ENCODE measurements around the gene RNF17.

RNF17 gene

DNA sequence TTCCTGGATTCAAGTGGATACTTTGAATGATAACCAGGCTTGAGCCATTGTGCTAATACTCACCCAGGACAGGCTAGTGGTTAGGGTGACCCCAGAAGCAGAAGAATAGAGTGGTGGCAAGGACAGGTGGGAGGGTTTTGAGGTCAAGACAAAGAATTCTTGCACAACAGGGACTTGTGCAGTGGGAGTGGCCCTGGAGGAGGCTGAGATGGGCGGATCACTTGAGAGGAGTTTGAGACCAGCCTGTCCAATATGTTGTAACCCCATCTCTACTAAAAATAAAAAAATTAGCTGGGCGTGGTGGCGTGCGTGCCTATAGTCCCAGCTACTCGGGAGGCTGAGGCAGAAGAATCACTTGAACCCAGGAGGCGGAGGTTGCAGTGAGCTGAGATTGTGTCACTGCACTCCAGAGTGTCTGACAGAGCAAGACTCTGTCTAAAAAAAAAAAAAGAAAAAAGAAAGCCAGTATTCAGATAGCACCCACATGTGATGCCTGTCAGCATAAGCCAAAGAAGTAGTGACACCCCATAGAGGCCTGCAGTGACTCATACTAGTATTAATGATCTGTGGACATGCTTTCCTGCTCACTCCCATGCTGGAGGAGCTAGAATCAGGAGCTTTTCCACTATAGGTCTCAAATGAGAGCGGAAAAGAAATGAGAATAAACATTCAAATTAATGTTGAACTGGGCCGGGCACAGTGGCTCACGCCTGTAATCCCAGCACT lies 78.7 kb downstream of the RNF17 start:
- in situ Hi-C loops (cut with HindIII; ENCODE audit: low sequenced_read_pairs) = loop anchor here (10.0 kb wide), 1 partner anchor 58 kb away; no protein-coding TSS in a partner anchor

DNA sequence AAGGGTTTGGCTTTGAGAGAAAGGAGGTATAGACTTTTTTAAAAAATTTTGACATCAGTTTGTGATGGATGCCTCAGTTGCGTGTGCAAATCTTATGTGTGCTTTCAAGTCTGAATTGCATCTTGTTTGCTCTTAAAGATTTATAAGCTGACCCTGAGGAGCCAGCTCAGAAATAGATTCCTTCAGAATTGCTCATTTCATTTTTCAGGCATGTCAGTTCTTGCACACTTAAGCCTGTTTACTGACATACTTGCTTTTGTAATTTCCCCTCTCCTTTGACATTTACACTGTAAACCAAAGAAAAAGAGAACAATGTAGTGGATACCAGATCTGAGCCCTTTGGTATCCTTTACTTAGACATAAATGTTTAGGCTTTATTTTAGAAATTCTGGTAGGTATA lies 87.6 kb downstream of the RNF17 start:
- in situ Hi-C loops (cut with HindIII; ENCODE audit: low sequenced_read_pairs) = no loop called here

DNA sequence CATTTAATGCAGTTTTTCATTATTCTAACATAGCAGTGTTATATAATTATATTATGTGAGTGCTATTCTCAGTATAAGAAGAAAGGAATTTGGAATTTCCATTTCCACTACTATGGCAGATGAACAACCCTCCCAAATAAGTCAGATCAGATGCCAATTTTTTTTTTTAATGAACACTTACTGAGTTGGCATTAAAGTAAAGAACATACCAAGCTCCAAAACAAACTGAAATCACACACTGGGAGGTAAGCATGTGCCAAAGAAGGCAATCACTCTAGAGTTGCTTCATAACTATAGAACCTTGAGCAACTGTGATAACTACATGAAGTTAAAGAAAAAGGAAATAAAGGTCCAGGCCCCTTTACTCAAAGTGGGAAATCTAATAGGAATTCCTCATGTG lies 90.3 kb downstream of the RNF17 start:
- in situ Hi-C loops (cut with HindIII; ENCODE audit: low sequenced_read_pairs) = no loop called here

DNA sequence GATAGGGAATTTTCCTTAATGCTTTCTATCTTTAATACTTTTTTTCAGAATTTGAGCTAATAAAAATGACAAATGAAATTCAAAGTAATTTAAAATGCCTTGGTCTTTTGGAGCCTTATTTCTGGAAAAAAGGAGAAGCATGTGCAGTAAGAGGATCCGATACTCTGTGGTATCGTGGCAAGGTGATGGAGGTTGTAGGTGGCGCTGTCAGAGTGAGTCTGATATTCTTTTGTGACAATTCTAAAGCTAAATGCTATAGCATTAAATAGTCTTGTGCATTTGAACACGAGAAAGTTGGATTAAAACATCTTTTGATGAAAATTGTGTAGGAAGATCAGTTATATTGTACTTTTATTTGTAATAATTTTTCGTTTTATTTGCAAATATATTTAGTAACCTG lies 95.0 kb downstream of the RNF17 start:
- in situ Hi-C loops (cut with HindIII; ENCODE audit: low sequenced_read_pairs) = no loop called here

DNA sequence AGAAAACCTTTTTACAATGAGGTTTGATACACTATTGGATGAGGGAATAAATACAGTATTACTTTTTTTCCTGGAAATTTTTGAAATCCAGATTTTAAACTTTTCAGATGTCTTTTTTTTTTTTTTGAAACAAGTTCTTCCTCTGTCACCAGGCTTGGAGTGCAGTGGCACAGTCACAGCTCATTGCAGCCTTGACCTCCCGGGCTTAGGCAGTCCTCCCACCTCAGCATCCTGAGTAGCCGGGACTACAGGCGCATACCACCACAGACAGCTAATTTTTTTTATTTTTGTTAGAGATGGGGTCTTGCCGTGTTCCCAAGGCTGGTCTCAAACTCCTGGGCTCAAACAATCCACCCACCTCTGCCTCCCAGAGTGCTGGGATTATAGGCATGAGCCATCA lies 96.8 kb downstream of the RNF17 start:
- in situ Hi-C loops (cut with HindIII; ENCODE audit: low sequenced_read_pairs) = no loop called here

DNA sequence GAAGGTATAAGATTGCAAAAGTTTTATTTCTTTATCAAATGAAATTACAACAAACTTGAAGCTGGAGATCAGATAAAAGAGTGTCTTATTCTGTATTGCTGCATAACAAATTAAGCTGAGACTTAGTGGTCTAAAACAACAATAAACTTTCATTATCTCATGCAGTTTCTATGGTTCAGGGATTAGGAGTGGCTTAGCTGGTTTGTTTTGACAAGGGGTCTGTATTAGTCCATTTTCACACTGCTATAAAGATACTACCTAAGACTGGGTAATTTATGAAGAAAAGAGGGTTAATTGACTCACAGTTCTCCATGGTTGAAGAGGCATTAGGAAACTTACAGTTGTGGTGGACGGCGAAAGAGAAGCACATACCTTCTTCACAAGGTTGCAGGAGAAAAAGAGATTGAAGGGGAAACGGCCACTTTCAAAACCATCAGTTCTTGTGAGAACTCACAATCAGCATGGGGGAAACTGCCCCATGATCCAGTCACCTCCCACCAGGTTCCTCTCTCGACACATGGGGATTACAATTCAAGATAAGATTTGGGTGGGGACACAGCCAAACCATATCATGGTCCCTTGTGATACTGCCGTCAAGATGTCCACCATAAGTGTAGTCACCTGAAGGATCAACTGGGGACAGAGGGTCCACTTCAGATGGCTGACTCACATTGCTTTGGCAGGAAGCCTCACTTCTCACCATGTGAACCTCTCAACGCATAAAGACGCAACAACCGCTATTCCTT lies 97.8 kb downstream of the RNF17 start:
- in situ Hi-C loops (cut with HindIII; ENCODE audit: low sequenced_read_pairs) = no loop called here

DNA sequence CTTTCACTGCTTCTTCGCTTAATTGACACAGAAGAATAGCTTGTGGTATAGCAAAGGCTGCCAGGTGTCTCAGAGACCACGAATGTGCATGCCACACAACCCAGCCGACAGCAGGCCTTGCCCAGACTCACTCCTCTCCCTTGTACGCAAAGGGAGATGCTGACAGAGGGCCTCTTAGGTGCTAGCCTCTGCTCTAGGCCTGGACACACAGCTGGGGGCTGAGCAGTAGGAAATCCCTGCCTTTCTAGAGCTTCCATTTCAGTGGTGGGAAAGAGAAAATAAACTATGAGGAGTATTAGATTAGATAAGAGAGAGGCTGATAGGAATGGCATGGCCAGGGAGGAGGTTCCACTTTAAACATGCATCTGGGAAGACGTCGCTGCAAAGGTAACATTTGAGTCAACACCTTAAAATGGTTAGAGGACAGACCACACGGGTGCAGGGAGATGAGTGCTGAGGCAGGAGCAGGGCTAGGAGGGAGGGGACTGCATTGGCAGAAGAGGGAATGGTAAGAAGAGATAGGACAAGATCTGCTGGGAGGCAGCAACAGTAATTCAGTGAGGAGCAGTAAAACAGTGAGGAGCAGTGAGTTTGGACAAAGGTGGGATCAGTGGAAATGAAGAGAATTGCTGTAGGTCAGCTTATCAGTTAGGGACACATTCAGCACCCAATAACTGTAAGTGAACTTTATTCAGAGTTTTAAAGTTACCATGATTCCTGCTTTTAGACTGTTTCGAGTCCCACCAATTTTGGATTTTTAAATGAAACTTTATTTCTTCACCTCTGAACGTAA lies 100.0 kb downstream of the RNF17 start:
- in situ Hi-C loops (cut with HindIII; ENCODE audit: low sequenced_read_pairs) = no loop called here

DNA sequence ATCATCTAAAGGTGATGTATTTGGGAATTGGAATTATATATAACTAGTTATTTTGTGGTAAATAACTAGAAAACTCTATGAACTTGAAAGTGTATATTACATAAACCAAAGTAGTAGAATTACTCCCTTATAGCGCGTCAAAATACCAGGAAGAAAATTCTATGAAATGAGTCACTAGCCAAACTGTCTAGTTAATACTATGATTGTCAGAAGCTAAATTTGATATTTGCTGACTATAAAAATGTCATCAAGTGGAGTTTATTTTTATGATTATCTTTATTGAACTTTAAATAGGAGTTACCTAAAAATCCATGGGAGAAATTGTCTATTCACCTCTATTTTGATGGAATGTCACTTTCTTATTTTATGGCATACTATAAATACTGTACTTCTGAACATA lies 100.6 kb downstream of the RNF17 start:
- in situ Hi-C loops (cut with HindIII; ENCODE audit: low sequenced_read_pairs) = no loop called here

DNA sequence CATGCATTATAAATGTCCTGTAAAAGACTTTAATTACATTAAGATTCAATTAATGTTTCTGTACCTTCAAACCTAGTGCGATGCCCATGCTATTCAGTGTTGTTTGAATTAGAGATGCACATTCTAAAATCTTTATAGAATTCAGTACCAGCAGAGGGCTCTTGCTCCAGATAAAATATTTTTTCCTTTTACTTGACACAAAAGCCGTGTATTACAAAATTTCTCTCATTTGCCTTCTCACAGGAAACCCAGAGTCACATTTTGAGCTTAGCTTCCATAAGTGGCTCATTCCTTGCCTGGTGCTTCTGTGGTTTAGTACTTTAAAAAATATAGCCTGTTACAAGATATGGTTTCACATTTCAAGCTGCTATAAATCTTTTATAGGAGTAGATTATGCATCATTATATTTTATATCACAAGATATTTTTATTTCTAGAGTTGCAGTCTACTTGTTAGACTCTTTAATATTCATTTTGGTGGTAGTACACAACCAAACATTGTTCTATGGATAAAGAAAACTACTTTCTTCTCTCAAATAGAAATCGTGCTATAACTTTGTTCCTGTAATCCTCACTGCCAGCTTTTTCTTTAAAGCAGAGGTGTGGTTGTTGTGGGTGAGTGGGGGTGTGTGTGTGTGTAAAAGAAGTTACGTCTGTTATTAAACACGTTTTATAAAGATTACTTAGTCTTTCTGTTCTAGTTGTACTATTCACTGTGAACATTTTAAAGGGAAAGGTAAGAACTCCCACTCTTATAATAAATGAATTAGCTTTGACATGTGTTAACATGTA lies 101.4 kb downstream of the RNF17 start:
- in situ Hi-C loops (cut with HindIII; ENCODE audit: low sequenced_read_pairs) = no loop called here

DNA sequence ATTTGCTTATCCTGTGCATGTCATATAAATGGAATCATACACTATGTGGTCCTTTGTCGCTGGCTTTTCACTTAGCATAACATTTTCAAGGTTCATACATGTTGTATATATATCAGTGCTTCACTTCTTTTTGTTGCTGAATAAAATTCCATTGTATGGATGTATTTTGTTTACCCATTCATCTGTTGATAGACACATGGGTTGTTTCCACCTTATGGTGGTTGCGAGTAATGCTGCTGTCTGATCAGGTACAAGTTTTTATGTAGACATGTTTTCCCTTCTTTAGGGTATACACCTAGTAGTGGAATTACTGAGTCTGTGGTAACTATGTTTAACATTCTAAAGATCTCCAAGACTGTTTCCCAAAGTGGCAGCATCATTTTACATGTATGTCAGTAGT lies 102.5 kb downstream of the RNF17 start:
- in situ Hi-C loops (cut with HindIII; ENCODE audit: low sequenced_read_pairs) = no loop called here

DNA sequence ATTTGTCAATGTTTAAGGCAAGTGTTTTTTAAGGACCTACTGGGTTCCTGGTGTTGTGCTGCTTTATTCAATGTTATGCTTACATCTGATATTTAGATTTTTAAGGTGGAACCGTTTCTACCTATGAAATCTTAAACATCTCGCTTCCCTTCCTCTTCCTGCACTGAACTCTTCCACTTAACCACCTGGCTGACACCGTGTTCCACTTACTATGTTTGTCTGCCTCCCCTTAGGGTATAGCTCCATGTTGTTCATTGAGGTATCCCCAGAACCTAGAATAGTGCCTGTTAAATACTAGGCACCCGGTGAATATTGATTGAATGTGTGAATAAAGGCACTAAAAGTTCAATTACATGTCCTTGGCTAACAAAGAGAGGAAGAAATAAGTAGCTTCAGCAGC lies 104.9 kb downstream of the RNF17 start:
- in situ Hi-C loops (cut with HindIII; ENCODE audit: low sequenced_read_pairs) = no loop called here

DNA sequence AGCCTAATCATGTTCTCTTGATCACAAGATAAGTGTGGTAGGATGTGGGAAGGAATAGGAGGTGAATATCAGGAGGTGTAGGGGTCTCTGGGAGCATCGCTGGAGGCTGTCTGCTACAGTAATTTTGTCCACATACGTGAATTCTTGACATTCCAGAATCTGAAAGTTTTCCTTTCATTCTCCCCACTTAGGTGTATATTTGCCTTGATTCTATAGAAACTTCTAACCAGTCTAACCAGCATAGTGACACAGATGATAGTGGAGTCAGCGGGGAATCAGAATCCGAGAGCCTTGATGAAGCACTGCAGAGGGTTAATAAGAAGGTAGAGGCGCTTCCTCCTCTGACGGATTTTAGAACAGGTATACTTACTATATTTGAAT lies 106.4 kb downstream of the RNF17 start:
- in situ Hi-C loops (cut with HindIII; ENCODE audit: low sequenced_read_pairs) = no loop called here

DNA sequence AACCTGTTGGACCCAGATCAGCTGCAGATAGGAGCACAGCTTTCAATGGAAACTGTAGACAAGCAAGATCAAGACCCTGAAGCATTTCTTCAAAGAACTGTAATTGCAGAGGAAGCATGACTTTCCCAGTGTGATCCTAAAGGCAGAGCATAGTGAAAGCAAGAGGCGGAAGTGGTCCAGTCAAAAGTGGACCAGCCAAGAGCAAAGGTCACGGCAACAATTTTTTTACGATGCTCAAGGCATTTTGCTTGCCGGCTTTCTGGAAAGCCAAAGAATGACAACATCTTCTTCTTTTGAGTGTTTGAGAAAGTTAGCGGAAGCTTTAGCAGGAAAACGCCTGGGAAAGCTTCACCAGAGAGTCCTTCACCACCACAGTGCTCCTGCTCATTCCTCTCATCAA lies 111.6 kb downstream of the RNF17 start:
- in situ Hi-C loops (cut with HindIII; ENCODE audit: low sequenced_read_pairs) = no loop called here

DNA sequence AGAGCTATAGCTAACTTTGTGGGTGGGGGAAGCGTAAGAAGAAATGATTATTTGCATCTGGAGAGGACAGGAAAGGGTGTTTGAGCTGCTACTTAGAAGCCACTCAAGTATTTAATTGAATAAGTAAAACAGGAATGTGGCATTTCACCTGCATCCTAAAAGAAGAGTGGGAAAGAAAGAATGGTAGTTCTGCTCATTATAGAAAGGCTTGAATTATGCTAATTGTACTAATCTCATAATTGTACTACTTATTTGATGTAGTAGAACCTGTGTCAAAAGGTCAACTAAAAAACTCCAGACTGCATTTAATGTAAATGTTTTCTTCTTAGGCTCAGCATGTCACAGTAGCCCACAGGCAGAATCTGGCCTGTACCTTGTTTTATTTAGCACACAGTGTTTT lies 113.6 kb downstream of the RNF17 start:
- in situ Hi-C loops (cut with HindIII; ENCODE audit: low sequenced_read_pairs) = no loop called here

DNA sequence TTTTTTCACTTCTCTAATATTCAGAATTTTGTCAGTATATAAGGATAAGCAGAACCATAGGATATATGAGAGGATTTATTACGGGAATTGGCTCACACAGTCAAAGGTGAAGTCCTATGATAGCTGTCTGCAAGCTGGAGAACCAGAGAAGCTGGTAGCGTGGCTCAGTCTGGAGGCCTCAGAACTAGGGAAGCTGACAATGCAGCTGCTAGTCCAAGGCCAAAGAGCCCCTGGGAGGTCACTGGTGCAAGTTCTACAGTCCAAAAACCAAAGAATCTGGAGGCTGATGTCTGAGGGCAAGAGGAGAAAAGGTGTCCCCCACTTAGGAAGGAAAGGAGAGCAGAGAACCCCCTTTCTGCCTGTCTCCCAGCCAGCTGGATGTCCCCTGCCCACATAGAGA lies 114.4 kb downstream of the RNF17 start:
- in situ Hi-C loops (cut with HindIII; ENCODE audit: low sequenced_read_pairs) = no loop called here

DNA sequence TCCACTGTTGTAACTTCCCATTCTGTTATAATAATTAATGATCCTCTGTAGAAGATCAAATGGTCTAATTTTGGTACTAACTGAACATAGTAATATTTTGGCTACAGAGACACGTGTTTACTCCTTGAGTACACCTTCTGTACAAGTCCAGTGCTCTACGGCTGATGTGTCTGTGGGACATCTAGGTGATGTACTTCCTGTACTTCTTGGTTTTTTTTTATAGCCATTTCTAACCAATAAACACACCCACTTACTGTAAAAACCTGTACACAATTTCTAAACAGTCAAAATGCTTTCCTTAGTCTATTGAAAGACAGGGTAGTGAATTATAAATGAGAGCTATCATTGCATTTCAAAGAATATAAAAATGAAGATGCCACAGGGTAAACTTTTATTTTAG lies 118.7 kb downstream of the RNF17 start:
- in situ Hi-C loops (cut with HindIII; ENCODE audit: low sequenced_read_pairs) = no loop called here

DNA sequence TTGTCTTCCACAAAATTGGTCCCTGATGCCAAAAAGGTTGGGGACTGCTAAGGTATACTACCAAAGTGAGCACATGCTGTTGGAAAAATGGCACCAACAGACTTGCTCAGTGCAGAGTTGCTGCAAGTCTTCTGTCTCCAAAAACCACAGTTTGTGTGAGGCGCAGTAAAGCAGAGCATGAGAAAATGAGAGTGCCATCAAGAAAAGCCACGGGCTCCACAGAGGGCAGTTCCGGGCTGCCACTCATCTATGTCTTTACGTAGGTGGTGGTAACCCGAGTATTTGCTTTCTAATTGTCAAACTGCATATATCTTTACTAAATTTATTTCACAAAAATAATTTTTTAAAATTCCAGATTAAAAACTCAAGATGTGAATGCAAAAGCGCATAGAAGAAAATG lies 123.8 kb downstream of the RNF17 start:
- in situ Hi-C loops (cut with HindIII; ENCODE audit: low sequenced_read_pairs) = no loop called here

DNA sequence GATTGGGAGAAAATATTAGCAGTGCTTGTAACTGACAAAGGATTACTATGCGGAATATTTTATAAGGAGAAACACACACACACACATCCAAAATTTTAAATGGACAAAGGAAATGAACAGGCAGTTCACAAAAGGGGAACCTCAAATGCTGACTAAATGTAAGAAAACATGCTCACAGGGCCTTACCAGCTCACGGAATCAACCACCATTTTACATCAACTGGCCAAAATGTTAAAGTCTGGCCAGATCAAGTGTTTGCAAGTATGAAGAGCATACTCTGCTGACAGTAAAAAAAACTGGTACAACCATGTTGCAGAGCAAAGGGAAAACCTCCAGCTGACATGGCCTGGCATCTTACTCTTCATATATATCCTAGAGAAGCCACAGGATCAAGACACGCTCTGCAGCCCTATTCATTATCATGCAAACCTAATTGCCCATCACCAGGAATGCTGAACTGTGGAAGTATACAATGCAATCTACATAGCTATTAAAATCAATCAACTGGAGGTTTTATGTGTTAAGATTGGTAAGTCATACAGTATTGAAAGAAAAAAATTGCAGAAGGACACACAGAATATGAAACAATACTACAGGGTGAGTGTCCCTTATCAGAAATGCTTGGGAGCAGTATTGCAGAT lies 124.4 kb downstream of the RNF17 start:
- in situ Hi-C loops (cut with HindIII; ENCODE audit: low sequenced_read_pairs) = no loop called here

DNA sequence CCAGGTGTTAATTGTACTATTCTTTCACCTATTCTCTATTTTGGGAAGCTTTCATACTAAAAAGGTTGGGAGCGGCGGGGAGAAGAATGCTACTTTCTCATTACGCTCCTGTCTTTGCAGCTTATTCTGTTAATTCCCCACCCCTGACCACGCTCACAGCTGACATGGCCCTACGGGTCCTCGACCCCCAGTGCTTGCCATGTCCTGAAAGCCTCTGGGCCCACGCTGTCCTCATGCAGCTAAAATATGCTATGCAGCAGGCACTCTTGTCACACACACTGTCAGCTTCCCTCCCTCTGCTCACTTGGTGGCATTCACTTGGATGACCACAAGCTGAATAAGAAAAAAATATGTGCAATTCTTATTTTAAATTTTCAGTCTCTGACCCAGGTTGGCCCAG lies 126.3 kb downstream of the RNF17 start:
- in situ Hi-C loops (cut with HindIII; ENCODE audit: low sequenced_read_pairs) = no loop called here

DNA sequence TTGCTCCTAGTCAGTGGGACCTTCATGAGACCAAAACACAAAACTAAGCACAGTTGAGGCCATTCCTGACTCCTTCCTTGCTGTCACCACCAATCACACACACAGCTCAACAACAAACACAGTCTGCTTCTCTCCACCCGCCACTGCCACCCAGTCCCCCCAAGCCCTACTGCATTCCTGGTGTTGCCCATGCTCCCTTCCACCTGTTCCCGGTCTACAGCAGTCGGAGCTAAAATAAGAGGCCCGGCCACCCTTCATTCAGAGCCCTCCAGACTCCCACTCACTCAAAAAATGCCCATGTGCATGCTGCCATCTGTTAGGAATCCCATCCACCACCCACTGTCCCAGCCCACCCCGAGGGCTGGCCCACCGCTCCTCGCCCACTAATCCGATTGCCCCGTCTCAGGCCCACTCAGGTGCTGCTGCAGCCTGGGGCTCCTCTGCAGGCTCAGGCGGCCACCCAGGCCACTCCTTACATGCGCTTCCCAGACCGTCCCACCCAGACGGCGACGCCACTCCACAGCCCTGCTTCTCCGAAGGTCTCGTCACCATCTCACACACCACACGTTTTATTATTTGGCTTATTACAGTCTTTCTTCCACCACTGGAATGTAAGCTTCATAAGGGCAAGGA lies 127.6 kb downstream of the RNF17 start:
- in situ Hi-C loops (cut with HindIII; ENCODE audit: low sequenced_read_pairs) = no loop called here
